ENCODE data around the gene OSBPL10.

OSBPL10 gene

DNA sequence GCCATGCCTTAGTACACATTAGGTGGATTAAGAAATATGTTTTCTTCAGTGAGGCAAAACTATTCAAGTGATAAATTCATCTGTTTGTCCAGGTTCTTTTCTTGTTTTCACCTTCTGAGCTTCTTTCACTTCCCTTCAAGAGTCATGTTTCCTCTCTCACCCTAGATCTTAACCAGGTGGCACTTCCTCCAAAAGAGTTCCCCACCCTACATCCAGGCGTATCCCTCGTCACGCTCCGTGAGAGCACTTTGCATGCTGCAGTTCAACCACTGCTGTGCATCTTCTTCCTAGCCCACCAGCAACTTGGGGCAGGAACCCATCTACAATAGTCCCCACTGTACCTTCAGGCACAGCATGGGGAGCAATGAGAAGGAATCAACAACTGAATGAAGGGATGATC is 28.9 kb downstream of the OSBPL10 start:
- no peak for DNase-seq (ENCODE audit: low read depth)
- TF ChIP-seq, protein P1, sequence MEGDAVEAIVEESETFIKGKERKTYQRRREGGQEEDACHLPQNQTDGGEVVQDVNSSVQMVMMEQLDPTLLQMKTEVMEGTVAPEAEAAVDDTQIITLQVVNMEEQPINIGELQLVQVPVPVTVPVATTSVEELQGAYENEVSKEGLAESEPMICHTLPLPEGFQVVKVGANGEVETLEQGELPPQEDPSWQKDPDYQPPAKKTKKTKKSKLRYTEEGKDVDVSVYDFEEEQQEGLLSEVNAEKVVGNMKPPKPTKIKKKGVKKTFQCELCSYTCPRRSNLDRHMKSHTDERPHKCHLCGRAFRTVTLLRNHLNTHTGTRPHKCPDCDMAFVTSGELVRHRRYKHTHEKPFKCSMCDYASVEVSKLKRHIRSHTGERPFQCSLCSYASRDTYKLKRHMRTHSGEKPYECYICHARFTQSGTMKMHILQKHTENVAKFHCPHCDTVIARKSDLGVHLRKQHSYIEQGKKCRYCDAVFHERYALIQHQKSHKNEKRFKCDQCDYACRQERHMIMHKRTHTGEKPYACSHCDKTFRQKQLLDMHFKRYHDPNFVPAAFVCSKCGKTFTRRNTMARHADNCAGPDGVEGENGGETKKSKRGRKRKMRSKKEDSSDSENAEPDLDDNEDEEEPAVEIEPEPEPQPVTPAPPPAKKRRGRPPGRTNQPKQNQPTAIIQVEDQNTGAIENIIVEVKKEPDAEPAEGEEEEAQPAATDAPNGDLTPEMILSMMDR (IDR thresholded peaks at IDR 0.05; ENCODE audit: control insufficient read depth, extremely low read depth, insufficient read depth), result no peak
- H3K4me3 ChIP-seq (ENCODE audit: low read depth, low read length), result no peak overlapping the region

DNA sequence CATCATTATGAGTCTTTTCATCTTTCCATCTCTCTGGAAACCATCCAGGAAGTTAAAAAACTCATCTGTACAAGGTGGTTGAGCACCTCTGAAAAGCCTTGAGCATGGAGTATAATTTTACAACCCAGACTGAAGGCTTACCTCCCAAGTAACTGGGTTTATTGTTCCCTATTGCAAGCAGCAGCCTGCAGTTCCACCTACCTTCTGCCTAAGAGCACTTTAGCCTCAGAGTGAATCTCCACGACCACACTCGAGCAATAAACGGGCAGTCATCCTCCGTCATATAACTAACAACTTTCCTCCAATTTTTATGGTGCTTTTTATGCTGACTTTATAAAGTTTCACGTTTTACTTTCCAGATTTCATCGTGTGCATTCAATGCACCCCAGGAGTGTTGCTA is 32.8 kb downstream of the OSBPL10 start:
- TF ChIP-seq, protein P1 (IDR thresholded peaks at IDR 0.05; ENCODE audit: control insufficient read depth, extremely low read depth, insufficient read depth), result no peak
- DNase-seq (ENCODE audit: low read depth), result no peak
- H3K4me3 ChIP-seq (ENCODE audit: low read depth, low read length), result no peak overlapping the region

DNA sequence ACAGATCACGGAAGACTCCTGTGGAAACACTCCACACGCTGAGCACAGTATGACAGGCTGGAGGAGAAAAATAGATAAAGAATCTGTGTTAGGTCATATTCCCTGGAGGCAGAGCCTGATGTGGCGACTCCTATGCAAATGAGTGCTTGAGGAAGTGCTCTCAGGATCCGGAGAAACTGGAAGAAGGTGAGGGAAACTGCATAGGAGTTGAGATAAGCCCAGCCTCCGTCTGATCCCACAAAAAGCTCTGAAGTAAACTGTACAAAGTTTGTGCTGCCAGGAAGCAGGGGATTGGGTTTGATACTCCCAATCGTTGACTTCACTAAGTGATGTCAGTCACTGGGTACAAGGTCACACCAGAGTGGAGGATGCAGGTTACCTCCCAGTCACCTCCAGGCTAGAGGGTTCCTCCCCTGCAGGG is 33.4 kb downstream of the OSBPL10 start:
- no peak for DNase-seq (ENCODE audit: low read depth)
- TF ChIP-seq, protein P1 (IDR thresholded peaks at IDR 0.05; ENCODE audit: control insufficient read depth, extremely low read depth, insufficient read depth), result no peak
- H3K4me3 ChIP-seq (ENCODE audit: low read depth, low read length), result no peak overlapping the region

- no peak overlapping the region for H3K4me3 ChIP-seq (ENCODE audit: low read depth, low read length)
- no peak for DNase-seq (ENCODE audit: low read depth)
- TF ChIP-seq, protein P1 (IDR thresholded peaks at IDR 0.05; ENCODE audit: control insufficient read depth, extremely low read depth, insufficient read depth), result no peak
Observed at GRCh38 chr3:31947162-31947561, 33.9 kb downstream of the OSBPL10 start.

- no peak overlapping the region for H3K4me3 ChIP-seq (ENCODE audit: low read depth, low read length)
- DNase-seq (ENCODE audit: low read depth), result no peak
- TF ChIP-seq, protein P1 (IDR thresholded peaks at IDR 0.05; ENCODE audit: control insufficient read depth, extremely low read depth, insufficient read depth), result no peak
Observed at GRCh38 chr3:31946484-31947081, 34.5 kb downstream of the OSBPL10 start.

DNA sequence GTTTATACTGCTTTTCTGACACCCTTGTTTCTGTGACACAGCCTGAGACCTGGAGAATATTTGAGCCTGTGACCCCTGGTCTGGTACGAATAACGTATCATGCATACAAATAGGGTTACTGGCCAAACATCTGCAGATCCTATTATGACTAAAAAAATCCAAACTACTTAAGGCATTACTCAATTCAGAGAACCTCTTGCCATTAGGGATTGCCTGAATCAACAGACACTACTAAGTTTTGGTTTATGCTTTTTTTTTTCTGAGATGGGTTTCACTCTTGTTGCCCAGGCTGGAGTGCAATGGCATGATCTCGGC is 35.4 kb downstream of the OSBPL10 start:
- TF ChIP-seq, protein P1 (IDR thresholded peaks at IDR 0.05; ENCODE audit: control insufficient read depth, extremely low read depth, insufficient read depth), result no peak
- no peak for DNase-seq (ENCODE audit: low read depth)
- H3K4me3 ChIP-seq (ENCODE audit: low read depth, low read length), result no peak overlapping the region

DNA sequence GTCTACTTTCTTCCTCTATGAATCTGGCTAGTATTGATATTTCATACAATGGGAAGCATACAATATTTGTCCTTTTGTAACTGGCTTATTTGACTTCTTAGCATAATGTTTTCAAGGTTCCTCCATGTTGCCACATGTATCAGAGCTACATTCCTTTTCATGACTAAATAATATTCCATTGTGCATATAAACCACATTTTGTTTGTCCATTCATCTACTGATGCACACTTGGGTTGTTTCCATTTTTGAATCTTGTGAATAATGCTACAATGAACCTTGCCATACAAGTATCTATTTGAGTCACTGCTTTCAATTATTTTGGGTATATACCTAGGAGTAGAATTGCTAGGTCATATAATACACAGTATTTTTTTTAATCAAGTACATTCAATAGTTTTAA is 38.0 kb downstream of the OSBPL10 start:
- no peak for DNase-seq (ENCODE audit: low read depth)
- H3K4me3 ChIP-seq (ENCODE audit: low read depth, low read length), result no peak overlapping the region
- TF ChIP-seq, protein P1 (IDR thresholded peaks at IDR 0.05; ENCODE audit: control insufficient read depth, extremely low read depth, insufficient read depth), result no peak
